ENCODE measurements around the gene AUTS2. TPM values are rescaled to one million over a fixed set of nuclear protein-coding genes. Genes with fewer than 3 reads are reported as not detected.

Gene AUTS2
- total and polyA plus RNA-seq, 2 of the 8 experiments (the other 6 are each of a cell fraction or from before 2014, with no cell fraction given), result 25.9 to 101 TPM

- peaks cover 41 to 93% of the 10 kb centered on the region in 2 experiments for H3K79me2 ChIP-seq (ENCODE audit: control insufficient read depth in 1 of 2, insufficient read depth in 2 of 2, low read length in 2 of 2)
- no peaks in the 10 kb centered on the region for H3K9me3 ChIP-seq (ENCODE audit: insufficient read depth in 2 of 2, low read depth in 1 of 2, low read length in 1 of 2)
- peak overlapping the region; percentile 86 for H3K18ac ChIP-seq (ENCODE audit: extremely low read depth, low read length)
- peak overlapping the region; percentile 60; the same call in 1 of the 2 replicates for H3K27ac ChIP-seq (ENCODE audit: low read depth, low read length)
- no peak overlapping the region for H3K14ac ChIP-seq (ENCODE audit: insufficient read length)
- H3K27me3 ChIP-seq (replicated peaks in 1 of 4; ENCODE audit: control insufficient read depth in 3 of 4, extremely low read depth in 1 of 4, insufficient read depth in 3 of 4, low read length in 3 of 4), result no peaks in the 10 kb centered on the region
- DNase-seq (ENCODE audit: low read depth in 1 of 2, low spot score in 2 of 2), result peak in 1 of 2 experiments; percentile 71
- H4K20me1 ChIP-seq (replicated peaks in 1 of 2; ENCODE audit: control insufficient read depth in 1 of 2, insufficient read depth in 2 of 2, low read length in 2 of 2), result peaks cover 14 to 21% of the 10 kb centered on the region in 2 experiments
- no peak overlapping the region for H4K5ac ChIP-seq (ENCODE audit: insufficient read length, low read depth, low read length)
- H2BK120ac ChIP-seq (replicated peaks; ENCODE audit: low read depth, low read length), result no peak overlapping the region
- whole genome bisulfite sequencing, 2 experiments (ENCODE audit: extremely low coverage in 1 of 2, insufficient coverage in 1 of 2, insufficient read length in 1 of 2, insufficient replicate concordance in 2 of 2, low coverage in 1 of 2, low lambda C conversion rate in 2 of 2, missing lambda C conversion rate in 1 of 2), result 2% methylated on average over 11 of the region's 11 CpGs; no CpG with 5 or more reads in 1 of the 2 experiments
- peak overlapping the region; percentile 92; the same call in 1 of the 2 replicates for H2BK5ac ChIP-seq (ENCODE audit: low read depth, low read length)
- no peak overlapping the region; the same call in 1 of the 2 replicates for H2BK15ac ChIP-seq (ENCODE audit: low read length)
- no peak overlapping the region for H3K56ac ChIP-seq (replicated peaks; ENCODE audit: insufficient read length, low read depth, low read length)
- no peak overlapping the region for H2AFZ ChIP-seq (ENCODE audit: low read length)
- no peak overlapping the region for H4K91ac ChIP-seq (replicated peaks; ENCODE audit: insufficient read length, low read length)
- H3K23ac ChIP-seq (ENCODE audit: insufficient read length), result no peak overlapping the region
- POLR2A ChIA-PET (ENCODE audit: partially characterized antibody), result interaction anchor here (0.7 to 2.5 kb wide), 13 partner anchors 10 to 195 kb away, joined by 3 to 9 read pairs (median 4); no protein-coding TSS in a partner anchor
- peak overlapping the region; percentile 63; the same call in 1 of the 2 replicates for H2BK20ac ChIP-seq (ENCODE audit: low read length)
- peak; percentile 97 for FAIRE-seq
- peak overlapping the region in 3 of 4 experiments; percentile 0 to 93 (median 11); a peak in 4 of 8 replicates for H3K4me3 ChIP-seq (ENCODE audit: extremely low read depth in 1 of 4, insufficient read depth in 2 of 4, low read depth in 3 of 4, low read length in 4 of 4)
- H3K36me3 ChIP-seq (ENCODE audit: control insufficient read depth in 2 of 4, insufficient read depth in 4 of 4, low read length in 3 of 4), result peaks cover 3 to 50% (median 9%) of the 10 kb centered on the region in 4 experiments; a peak in 6 of 8 replicates
- H3K4me2 ChIP-seq (ENCODE audit: insufficient read depth in 1 of 2, low read depth in 2 of 2, low read length in 2 of 2), result peak overlapping the region; percentile 76 to 81
- H3K79me1 ChIP-seq (ENCODE audit: low read depth, low read length), result peaks cover 4% of the 10 kb centered on the region; the same call in 1 of the 2 replicates
- H3K9ac ChIP-seq (replicated peaks in 1 of 4; ENCODE audit: extremely low read depth in 1 of 4, low read depth in 3 of 4, low read length in 3 of 4), result 0 out of 7 replicates have a peak overlapping the region, but pooled peaks of 1 of the 4 experiments have one; percentile 15
- no peak overlapping the region; the same call in 1 of the 2 replicates for H4K8ac ChIP-seq (ENCODE audit: extremely low read depth, insufficient read depth, low read length)
- peaks cover 16 to 65% (median 44%) of the 10 kb centered on the region in 4 experiments for H3K4me1 ChIP-seq (replicated peaks in 1 of 4; ENCODE audit: control insufficient read depth in 3 of 4, insufficient read depth in 4 of 4, low read length in 3 of 4)
- CTCF ChIA-PET (ENCODE audit: partially characterized antibody), result interaction anchor here (0.6 to 5.0 kb wide), 13 partner anchors 8 to 745 kb away, joined by 3 to 46 read pairs (median 4); no protein-coding TSS in a partner anchor
- H2BK12ac ChIP-seq (ENCODE audit: low read depth, low read length), result 0 out of 2 replicates have a peak overlapping the region, but pooled peaks have one; percentile 52
- H3K4ac ChIP-seq (replicated peaks; ENCODE audit: insufficient read length, low read depth, low read length), result no peak overlapping the region
- no peak overlapping the region; the same call in 1 of the 2 replicates for H2AK5ac ChIP-seq (ENCODE audit: low read depth, low read length)
- H3K23me2 ChIP-seq (ENCODE audit: low read depth, low read length), result peaks cover 4% of the 10 kb centered on the region
- TF ChIP-seq CREB1 (IDR thresholded peaks at IDR 0.05) (no peak), EGR1 (IDR thresholded peaks at IDR 0.05; ENCODE audit: borderline replicate concordance, low read depth, low read length) (no peak), EZH2 (IDR thresholded peaks at IDR 0.05; ENCODE audit: low read depth, low read length, severe bottlenecking) (no peak), POU5F1 (IDR thresholded peaks at IDR 0.05; ENCODE audit: low read depth, low read length) (peak; percentile 73; the same call in 1 of the 2 replicates), POLR2A (IDR thresholded peaks at IDR 0.05; ENCODE audit: control extremely low read depth in 1 of 2, low read depth in 2 of 2, low read length in 2 of 2) (peak in 1 of 2 experiments; percentile 19; a peak in 1 of 3 replicates), KDM1A (IDR thresholded peaks at IDR 0.05; ENCODE audit: borderline replicate concordance, low read length) (no peak), CTCF (IDR thresholded peaks at IDR 0.05; ENCODE audit: control extremely low read depth in 1 of 3, insufficient read depth in 1 of 3, low read depth in 1 of 3, low read length in 3 of 3) (no peak)
Observed at GRCh38 chr7:70700055-70700940, 1102.0 kb downstream of the AUTS2 start.
